Measurements from ENCODE around the gene SETD2.

GRCh38 chr3:47113669-47114365 lies 50.1 kb downstream of the SETD2 start:
- TF ChIP-seq GATA2 (IDR thresholded peaks at IDR 0.05; ENCODE audit: low read depth, low read length) (no peak), GATA3 (IDR thresholded peaks at IDR 0.05; ENCODE audit: low read depth, low read length) (no peak)
